HG03571 (cell line): ENCODE data around the gene PLA2G4D.
"Not testable (repeated sequence)": the region's sequence is repeated elsewhere in the genome, so short reads cannot be mapped to it uniquely, and the experiment has no call there.

Source experiments
- ATAC-seq: cut with Tn5 transposase; IDR thresholded peaks from one replicate; pipeline ENCODE4 v1.9.1; 2021; ENCODE audit not compliant: unreplicated experiment

PLA2G4D gene

GRCh38 chr15:42092398-42093318 is 1.7 kb downstream of the PLA2G4D start:
- no peak for ATAC-seq

- ATAC-seq: not testable (repeated sequence)
Measured at GRCh38 chr15:42091753-42092397, 2.5 kb downstream of the PLA2G4D start.

DNA sequence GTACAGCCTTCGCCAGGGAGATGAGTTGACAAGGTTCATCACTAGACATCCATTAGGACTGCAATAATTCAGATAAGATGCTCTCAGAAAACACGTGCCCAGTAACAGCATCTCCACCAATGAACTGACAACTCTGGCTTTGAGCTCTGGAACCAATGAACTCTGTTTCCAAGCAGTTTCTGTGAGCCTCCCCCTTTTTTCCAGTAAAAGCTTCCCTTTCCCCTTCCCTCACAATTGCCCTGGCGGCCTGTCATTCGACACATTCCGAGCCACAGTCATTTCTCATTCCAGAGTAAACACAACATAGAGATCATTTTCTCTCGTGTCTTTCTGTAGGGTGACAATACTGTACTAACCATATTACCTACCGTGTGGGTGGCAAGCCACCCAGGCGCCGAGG is 3.6 kb downstream of the PLA2G4D start:
- no peak for ATAC-seq

DNA sequence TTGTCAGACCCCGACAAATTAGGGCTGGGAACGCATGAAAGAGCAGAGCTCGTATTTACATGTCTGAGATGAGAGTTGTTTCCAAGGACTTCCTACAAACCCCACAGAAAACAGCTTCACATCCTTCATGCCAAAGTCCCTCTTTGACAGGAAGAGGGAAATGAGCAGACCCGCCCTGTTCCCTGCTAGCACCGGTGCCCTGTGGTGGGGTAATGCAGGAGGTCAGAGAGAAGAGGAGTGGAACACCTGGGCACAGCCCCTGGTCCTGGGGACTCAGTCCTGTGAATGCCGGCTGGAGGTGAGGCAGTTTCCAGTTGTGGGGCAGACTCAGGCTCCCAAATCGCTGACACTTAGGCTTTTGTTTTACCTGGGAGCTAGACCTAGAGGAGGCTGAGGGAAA is 4.0 kb downstream of the PLA2G4D start:
- no peak for ATAC-seq

- ATAC-seq: no peak
Measured at GRCh38 chr15:42089942-42090341, 4.4 kb downstream of the PLA2G4D start.

- ATAC-seq: no peak
Measured at GRCh38 chr15:42088801-42089640, 5.3 kb downstream of the PLA2G4D start.

- ATAC-seq: no peak
Measured at GRCh38 chr15:42087926-42088800, 6.2 kb downstream of the PLA2G4D start.

DNA sequence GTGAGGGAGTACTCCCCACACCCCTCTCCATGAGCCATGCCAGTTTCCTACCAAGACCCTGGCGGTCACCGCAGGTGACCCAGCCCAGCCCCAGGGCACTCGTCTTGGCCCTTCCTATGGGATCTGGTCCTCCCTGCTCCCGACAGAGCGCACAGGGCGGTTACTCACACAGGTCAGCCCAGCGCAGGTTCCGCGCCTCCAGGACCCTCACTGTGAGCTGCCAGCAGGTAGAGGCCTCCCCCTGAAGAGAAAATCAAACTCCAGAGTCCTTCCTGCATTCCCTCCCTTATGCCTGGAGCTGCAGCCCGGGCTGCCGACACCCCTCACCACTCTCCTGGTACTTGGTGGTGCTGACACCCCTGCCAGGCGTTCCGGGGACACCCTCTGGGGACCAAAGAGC is 6.9 kb downstream of the PLA2G4D start:
- no peak for ATAC-seq

DNA sequence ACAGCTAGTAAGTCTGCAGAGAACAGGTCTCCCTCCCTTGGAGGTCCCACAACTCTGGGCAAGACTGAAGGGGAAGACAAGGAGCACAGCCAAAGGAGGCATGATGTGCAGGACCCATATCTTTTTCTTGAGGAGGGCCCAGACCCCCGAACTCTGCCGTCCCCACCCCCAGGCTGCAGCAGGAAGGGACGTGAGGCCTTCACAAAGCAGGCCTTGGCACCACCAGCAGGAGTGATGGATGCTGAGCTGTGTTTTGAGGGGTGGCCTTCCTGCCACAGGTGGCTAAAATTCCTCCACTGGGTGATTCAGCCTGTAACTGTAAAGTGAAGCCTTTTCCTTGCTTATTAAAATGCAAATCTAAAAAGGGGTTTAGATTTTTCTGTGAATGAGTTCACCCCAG is 8.6 kb downstream of the PLA2G4D start:
- no peak for ATAC-seq

DNA sequence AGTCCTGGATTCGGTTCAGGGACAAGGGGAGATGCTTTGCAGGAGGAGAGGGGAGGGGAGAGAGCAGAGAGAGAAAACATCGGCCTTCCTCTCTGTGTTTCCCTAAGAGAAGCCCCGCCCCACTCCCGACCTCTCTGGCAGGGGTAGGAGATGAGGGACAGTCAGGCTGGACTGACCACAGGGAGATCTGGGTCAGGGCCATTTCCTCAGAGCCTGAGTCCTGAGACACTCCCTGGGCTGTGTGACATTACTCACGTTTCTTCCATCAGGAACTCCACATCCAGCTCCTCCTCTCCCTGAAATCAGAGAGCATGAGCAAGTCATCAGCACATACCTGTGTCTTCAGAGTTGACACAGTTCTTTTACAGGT is 9.1 kb downstream of the PLA2G4D start:
- ATAC-seq: no peak

- no peak for ATAC-seq
Measured at GRCh38 chr15:42084465-42085235, 9.7 kb downstream of the PLA2G4D start.

- ATAC-seq: no peak
Measured at GRCh38 chr15:42083916-42084315, 10.4 kb downstream of the PLA2G4D start.

GRCh38 chr15:42083605-42083908 is 10.8 kb downstream of the PLA2G4D start:
- no peak for ATAC-seq

DNA sequence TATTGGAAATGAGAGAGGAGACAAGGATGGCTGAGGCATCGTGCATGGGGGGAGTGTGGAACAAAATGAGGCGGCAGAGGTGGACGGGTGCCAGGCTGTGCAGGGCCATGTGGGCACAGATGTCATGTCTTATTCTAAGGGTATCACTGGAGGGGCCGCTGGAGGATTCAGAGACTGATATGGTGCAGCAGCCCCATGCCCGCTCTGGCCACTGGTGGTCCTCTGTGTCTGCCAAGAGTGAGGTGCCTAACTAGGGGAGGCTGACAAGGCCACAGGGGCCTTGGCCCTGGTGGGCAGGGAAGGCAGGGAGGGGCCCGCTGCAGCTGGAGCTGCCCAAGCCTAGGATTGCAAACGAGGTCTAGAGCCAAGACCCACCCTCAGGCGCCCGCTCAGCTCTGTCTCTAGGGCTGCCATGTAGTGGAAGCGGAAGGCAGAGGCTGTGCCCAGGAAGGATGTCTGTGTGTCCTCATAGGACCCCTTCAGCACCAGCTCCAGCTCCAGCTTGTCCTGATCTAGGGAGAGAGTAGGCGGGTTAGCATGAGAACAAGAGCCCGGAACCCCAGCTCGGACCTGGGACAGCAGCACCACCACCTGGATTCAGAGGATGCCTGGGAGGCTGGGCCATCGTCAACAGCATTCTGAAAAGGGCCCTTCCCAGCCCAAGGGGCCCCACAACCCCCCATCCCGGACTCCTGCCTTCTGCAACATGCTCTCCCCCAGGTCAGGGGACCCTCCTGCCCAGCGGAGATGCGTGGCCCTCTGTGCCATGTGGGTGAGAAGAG is 11.3 kb downstream of the PLA2G4D start:
- no peak for ATAC-seq

DNA sequence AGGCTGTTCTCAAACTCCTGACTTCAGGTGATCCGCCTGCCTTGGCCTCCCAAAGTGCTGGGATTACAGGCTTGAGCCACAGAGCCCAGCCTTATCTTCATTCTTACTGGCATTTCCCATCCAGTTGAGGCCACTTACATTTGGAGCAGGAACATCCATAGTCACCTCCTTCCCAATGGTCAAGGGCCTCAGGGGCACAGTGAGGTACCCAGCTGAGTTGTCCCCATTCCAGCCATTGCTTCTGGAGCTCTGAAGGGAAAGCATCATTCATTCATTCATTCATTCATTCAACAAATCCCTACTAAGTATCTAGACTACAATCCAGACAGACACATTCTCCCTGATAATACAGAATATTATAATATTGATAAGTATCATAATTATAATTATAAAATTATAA is 12.2 kb downstream of the PLA2G4D start:
- ATAC-seq: no peak

- no peak for ATAC-seq
Measured at GRCh38 chr15:42080919-42081830, 13.2 kb downstream of the PLA2G4D start.

- ATAC-seq: no peak
Measured at GRCh38 chr15:42080186-42080918, 14.0 kb downstream of the PLA2G4D start.
